Measurements from ENCODE around the gene ABLIM3.

Gene ABLIM3

GRCh38 chr5:149273237-149273636 lies 131.9 kb downstream of the ABLIM3 start:
- H3K79me2 ChIP-seq (ENCODE audit: insufficient read depth, low read length): no peaks in the 10 kb centered on the region
- H3K36me3 ChIP-seq (ENCODE audit: insufficient read depth, low read length): no peaks in the 10 kb centered on the region
- H3K9me3 ChIP-seq (ENCODE audit: insufficient read depth, low read depth, low read length): no peaks in the 10 kb centered on the region
- no peaks in the 10 kb centered on the region for H3K4me1 ChIP-seq (ENCODE audit: insufficient read depth, low read length, poor library complexity, severe bottlenecking)
- TF ChIP-seq EZH2phosphoT487 (IDR thresholded peaks at IDR 0.05; ENCODE audit: borderline replicate concordance) (no peak), CTCF (conservative IDR thresholded peaks at IDR 0.05; ENCODE audit: low read length) (no peak)
- H3K9me2 ChIP-seq (replicated peaks; ENCODE audit: low read depth, low read length): no peaks in the 10 kb centered on the region
- H3F3A ChIP-seq (ENCODE audit: low read depth): no peaks in the 10 kb centered on the region
- no peaks in the 10 kb centered on the region for H4K20me1 ChIP-seq (ENCODE audit: insufficient read depth, low read length, poor library complexity, severe bottlenecking)
- H2AFZ ChIP-seq (ENCODE audit: low read length): no peak overlapping the region
- no peak overlapping the region for H3K4me2 ChIP-seq (ENCODE audit: low read depth, low read length, poor library complexity, severe bottlenecking)
- H3K27me3 ChIP-seq (ENCODE audit: insufficient read depth, low read length, poor library complexity, severe bottlenecking): no peaks in the 10 kb centered on the region
- no peak overlapping the region for H3K9ac ChIP-seq (ENCODE audit: low read depth, low read length, poor library complexity, severe bottlenecking)
- H3K4me3 ChIP-seq (ENCODE audit: low read length, poor library complexity, severe bottlenecking): no peak overlapping the region

GRCh38 chr5:149273950-149274349 lies 132.7 kb downstream of the ABLIM3 start:
- no peaks in the 10 kb centered on the region for H3F3A ChIP-seq (ENCODE audit: low read depth)
- H3K9me3 ChIP-seq (ENCODE audit: insufficient read depth, low read depth, low read length): no peaks in the 10 kb centered on the region
- no peak overlapping the region for H3K4me3 ChIP-seq (ENCODE audit: low read length, poor library complexity, severe bottlenecking)
- no peaks in the 10 kb centered on the region for H4K20me1 ChIP-seq (ENCODE audit: insufficient read depth, low read length, poor library complexity, severe bottlenecking)
- no peak overlapping the region for H3K4me2 ChIP-seq (ENCODE audit: low read depth, low read length, poor library complexity, severe bottlenecking)
- H3K4me1 ChIP-seq (ENCODE audit: insufficient read depth, low read length, poor library complexity, severe bottlenecking): no peaks in the 10 kb centered on the region
- TF ChIP-seq EZH2phosphoT487 (IDR thresholded peaks at IDR 0.05; ENCODE audit: borderline replicate concordance) (no peak), CTCF (conservative IDR thresholded peaks at IDR 0.05; ENCODE audit: low read length) (no peak)
- H3K9ac ChIP-seq (ENCODE audit: low read depth, low read length, poor library complexity, severe bottlenecking): no peak overlapping the region
- H2AFZ ChIP-seq (ENCODE audit: low read length): no peak overlapping the region
- H3K79me2 ChIP-seq (ENCODE audit: insufficient read depth, low read length): no peaks in the 10 kb centered on the region
- no peaks in the 10 kb centered on the region for H3K36me3 ChIP-seq (ENCODE audit: insufficient read depth, low read length)
- no peaks in the 10 kb centered on the region for H3K9me2 ChIP-seq (replicated peaks; ENCODE audit: low read depth, low read length)
- no peaks in the 10 kb centered on the region for H3K27me3 ChIP-seq (ENCODE audit: insufficient read depth, low read length, poor library complexity, severe bottlenecking)

- no peaks in the 10 kb centered on the region for H3K9me2 ChIP-seq (replicated peaks; ENCODE audit: low read depth, low read length)
- H3K4me1 ChIP-seq (ENCODE audit: insufficient read depth, low read length, poor library complexity, severe bottlenecking): no peaks in the 10 kb centered on the region
- no peaks in the 10 kb centered on the region for H3F3A ChIP-seq (ENCODE audit: low read depth)
- no peak for TF ChIP-seq CTCF (conservative IDR thresholded peaks at IDR 0.05; ENCODE audit: low read length)
- TF ChIP-seq EZH2phosphoT487 (IDR thresholded peaks at IDR 0.05; ENCODE audit: borderline replicate concordance): no peak
- no peak overlapping the region for H2AFZ ChIP-seq (ENCODE audit: low read length)
- H3K9ac ChIP-seq (ENCODE audit: low read depth, low read length, poor library complexity, severe bottlenecking): no peak overlapping the region
- no peaks in the 10 kb centered on the region for H4K20me1 ChIP-seq (ENCODE audit: insufficient read depth, low read length, poor library complexity, severe bottlenecking)
- H3K79me2 ChIP-seq (ENCODE audit: insufficient read depth, low read length): no peaks in the 10 kb centered on the region
- no peak overlapping the region for H3K4me2 ChIP-seq (ENCODE audit: low read depth, low read length, poor library complexity, severe bottlenecking)
- no peaks in the 10 kb centered on the region for H3K36me3 ChIP-seq (ENCODE audit: insufficient read depth, low read length)
- no peaks in the 10 kb centered on the region for H3K27me3 ChIP-seq (ENCODE audit: insufficient read depth, low read length, poor library complexity, severe bottlenecking)
- no peaks in the 10 kb centered on the region for H3K9me3 ChIP-seq (ENCODE audit: insufficient read depth, low read depth, low read length)
- no peak overlapping the region for H3K4me3 ChIP-seq (ENCODE audit: low read length, poor library complexity, severe bottlenecking)
Observed at GRCh38 chr5:149274939-149275338, 133.6 kb downstream of the ABLIM3 start.
